Measurements from ENCODE around the gene MAML3.

Gene MAML3

GRCh38 chr4:139857977-139858376 lies 296.0 kb downstream of the MAML3 start:
- TF ChIP-seq, protein P1, sequence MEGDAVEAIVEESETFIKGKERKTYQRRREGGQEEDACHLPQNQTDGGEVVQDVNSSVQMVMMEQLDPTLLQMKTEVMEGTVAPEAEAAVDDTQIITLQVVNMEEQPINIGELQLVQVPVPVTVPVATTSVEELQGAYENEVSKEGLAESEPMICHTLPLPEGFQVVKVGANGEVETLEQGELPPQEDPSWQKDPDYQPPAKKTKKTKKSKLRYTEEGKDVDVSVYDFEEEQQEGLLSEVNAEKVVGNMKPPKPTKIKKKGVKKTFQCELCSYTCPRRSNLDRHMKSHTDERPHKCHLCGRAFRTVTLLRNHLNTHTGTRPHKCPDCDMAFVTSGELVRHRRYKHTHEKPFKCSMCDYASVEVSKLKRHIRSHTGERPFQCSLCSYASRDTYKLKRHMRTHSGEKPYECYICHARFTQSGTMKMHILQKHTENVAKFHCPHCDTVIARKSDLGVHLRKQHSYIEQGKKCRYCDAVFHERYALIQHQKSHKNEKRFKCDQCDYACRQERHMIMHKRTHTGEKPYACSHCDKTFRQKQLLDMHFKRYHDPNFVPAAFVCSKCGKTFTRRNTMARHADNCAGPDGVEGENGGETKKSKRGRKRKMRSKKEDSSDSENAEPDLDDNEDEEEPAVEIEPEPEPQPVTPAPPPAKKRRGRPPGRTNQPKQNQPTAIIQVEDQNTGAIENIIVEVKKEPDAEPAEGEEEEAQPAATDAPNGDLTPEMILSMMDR (IDR thresholded peaks at IDR 0.05; ENCODE audit: low read depth, low read length, missing control alignments): no peak

DNA sequence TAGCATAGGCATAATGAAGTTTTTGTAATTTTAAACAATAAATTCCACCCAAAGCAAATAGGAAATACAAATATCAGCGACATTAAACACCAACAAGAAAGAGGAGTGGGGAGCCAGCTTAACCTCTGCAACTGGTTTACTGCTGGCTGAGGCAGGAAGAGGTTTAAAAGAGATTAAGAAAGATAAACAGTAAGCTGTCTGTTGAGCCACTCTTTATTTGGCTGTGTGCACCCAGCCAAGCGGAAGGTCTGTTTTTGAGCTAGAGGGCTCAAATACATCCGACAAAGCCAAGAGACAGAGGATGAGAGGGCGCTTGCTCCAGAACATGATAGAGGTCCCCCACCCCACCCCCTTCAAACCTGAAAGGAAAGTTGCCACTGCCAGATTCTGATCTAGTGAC lies 297.0 kb downstream of the MAML3 start:
- no peak for DNase-seq (ENCODE audit: extremely low read depth, low read depth)
- no peak overlapping the region for H3K4me3 ChIP-seq (replicated peaks; ENCODE audit: low read depth, low read length)
- TF ChIP-seq, protein P1 (IDR thresholded peaks at IDR 0.05; ENCODE audit: low read depth, low read length, missing control alignments): no peak

More at GRCh38 chr4:139857977-139858376, 296.0 kb downstream of the MAML3 start:
- no peak overlapping the region for H3K4me3 ChIP-seq (replicated peaks; ENCODE audit: low read depth, low read length)
- no peak for DNase-seq (ENCODE audit: extremely low read depth, low read depth)

- TF ChIP-seq, protein P1 (IDR thresholded peaks at IDR 0.05; ENCODE audit: low read depth, low read length, missing control alignments): no peak
- H3K4me3 ChIP-seq (replicated peaks; ENCODE audit: low read depth, low read length): no peak overlapping the region
- DNase-seq (ENCODE audit: extremely low read depth, low read depth): no peak
Observed at GRCh38 chr4:139854668-139855403, 299.1 kb downstream of the MAML3 start.

DNA sequence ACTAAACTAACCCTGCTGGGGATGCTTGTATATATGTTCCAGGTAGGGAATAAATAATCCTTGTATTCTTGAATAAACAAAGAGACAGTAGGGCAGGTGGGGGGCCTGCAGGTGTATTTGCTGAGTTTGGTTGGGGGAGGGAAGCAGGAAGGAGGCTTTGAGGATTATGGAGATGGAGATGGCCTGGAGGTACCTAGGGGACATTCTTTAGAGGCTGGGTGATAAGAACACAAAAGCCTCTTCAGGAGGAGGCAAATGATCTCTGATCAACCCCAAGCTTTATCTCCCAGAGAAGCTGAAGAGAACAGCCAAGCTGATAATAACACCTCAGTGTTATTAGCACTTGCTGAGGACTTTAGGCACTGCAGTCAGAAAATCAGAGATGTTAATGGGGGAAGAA lies 300.7 kb downstream of the MAML3 start:
- H3K4me3 ChIP-seq (replicated peaks; ENCODE audit: low read depth, low read length): no peak overlapping the region
- DNase-seq (ENCODE audit: extremely low read depth, low read depth): no peak
- TF ChIP-seq, protein P1 (IDR thresholded peaks at IDR 0.05; ENCODE audit: low read depth, low read length, missing control alignments): no peak

- no peak for DNase-seq (ENCODE audit: extremely low read depth, low read depth)
- H3K4me3 ChIP-seq (replicated peaks; ENCODE audit: low read depth, low read length): no peak overlapping the region
- TF ChIP-seq, protein P1 (IDR thresholded peaks at IDR 0.05; ENCODE audit: low read depth, low read length, missing control alignments): no peak
Observed at GRCh38 chr4:139852612-139853269, 301.2 kb downstream of the MAML3 start.

DNA sequence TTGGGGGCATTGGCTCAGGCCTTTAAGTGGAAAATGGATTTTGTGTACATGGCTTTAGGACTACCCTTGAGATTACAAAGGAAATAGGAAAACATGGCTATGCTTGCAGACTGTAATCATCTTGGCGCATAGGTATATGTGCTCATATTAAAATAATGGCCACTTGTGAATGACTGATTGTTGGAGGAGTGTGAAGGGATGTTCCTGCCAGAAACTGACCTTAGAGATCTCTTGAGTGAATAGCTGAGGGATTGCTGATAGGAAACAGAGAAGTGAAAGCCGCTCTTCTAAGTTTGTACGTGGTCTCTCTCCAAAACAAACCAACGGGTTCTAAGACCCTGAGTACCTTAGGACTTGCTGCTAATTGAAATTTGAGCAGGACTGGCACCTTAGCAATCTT lies 302.3 kb downstream of the MAML3 start:
- H3K4me3 ChIP-seq (replicated peaks; ENCODE audit: low read depth, low read length): no peak overlapping the region
- TF ChIP-seq, protein P1 (IDR thresholded peaks at IDR 0.05; ENCODE audit: low read depth, low read length, missing control alignments): no peak
- DNase-seq (ENCODE audit: extremely low read depth, low read depth): no peak

All from HFF-Myc (cell line).